Measurements from ENCODE around the gene CYP1B1. TPM values are rescaled to one million over a fixed set of nuclear protein-coding genes. Genes with fewer than 3 reads are reported as not detected.
"Not testable (repeated sequence)": the region's sequence is repeated elsewhere in the genome, so short reads cannot be mapped to it uniquely, and the experiment has no call there.

The CYP1B1 gene
- total RNA-seq, 1 experiment from 2014 or later = 9.8 TPM

DNA sequence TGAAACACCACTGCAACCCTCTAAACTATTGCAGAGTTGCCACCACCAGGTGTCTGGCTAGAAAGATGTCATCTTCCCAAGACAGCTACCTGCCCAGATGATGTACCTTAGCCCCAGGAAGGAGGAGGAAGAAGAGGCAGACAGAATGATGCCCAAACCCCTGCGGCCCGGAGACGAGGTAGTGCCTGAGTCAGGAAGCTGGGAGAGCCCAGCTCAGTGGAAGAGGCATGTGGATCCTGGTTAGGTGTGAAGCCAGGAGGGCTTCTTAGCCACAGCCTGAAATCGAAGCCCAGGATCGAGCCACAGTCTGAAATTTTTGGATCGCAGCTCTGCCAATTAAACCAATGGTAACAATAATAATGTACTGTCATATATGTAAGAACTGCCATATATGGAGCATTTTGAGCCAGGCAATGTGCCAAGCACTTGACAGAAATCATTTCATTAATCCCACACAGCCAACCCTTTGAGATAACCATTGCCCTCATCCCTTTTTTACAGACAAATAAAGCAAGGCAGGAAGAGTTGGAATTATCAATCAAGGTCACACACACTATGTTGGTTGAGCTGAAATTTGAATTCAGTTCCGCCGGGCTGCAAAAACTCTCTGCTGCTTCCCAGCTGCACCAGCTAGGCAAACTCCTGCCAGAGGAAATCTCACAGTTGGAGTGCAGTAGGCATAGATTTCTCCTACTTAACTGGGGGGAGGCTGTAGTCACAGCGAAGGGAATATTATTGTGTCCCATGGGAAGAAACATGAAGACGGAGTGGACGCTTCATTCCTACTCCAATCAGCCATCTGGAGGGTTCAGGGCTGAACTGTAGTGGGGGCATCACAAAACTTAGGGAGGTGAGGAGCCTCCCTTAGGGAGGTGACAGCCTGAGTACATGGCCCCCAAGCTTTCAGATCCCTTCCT, 19.4 kb upstream of the CYP1B1 start:
- no peak for DNase-seq (ENCODE audit: low read depth in 1 of 2, low spot score in 2 of 2)
- H3K9me3 ChIP-seq (replicated peaks) = no peaks in the 10 kb centered on the region
- H3K36me3 ChIP-seq = no peaks in the 10 kb centered on the region
- H3K27ac ChIP-seq = peak overlapping the region; percentile 80
- peaks cover 76% of the 10 kb centered on the region for H3K4me1 ChIP-seq (replicated peaks)
- no peaks in the 10 kb centered on the region for H3K27me3 ChIP-seq (replicated peaks)
- no peak overlapping the region for H3K4me3 ChIP-seq

DNA sequence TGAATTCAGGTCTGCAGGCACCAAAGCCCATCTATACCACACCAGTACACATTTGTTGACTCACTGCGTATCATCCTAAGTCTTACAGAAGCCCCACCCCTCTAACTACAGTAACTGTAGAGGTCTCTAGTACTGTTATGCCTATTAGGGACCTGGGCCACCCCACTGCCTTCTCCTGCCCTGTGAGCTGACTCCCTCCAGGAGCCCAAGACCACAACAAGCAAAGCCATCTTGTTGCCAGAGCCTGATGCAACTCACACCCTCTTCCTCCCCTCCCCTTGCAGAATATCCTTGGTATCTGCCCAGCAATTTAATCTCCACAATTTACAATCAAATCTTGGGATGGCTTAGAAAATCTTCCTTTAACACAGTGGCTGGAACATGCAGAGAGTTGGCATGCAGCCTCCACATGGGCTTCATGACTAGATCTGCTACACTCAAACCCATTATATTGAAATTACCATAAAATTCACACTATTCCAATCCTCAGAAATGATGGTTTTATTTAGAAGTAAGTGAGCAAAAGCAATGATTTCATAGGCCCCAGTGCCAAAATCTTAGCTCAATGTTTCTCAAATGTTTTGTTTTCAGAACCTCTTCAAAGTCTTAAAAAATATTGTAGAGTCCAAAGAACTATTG, 17.7 kb upstream of the CYP1B1 start:
- Histone ChIP-seq H3K27me3 (replicated peaks) (no peaks in the 10 kb centered on the region), H3K36me3 (no peaks in the 10 kb centered on the region), H3K27ac (peak overlapping the region; percentile 67), H3K9me3 (replicated peaks) (no peaks in the 10 kb centered on the region), H3K4me1 (replicated peaks) (peaks cover 70% of the 10 kb centered on the region), H3K4me3 (no peak overlapping the region)
- DNase-seq (ENCODE audit: low read depth in 1 of 2, low spot score in 2 of 2) = peak in 1 of 2 experiments; percentile 37

DNA sequence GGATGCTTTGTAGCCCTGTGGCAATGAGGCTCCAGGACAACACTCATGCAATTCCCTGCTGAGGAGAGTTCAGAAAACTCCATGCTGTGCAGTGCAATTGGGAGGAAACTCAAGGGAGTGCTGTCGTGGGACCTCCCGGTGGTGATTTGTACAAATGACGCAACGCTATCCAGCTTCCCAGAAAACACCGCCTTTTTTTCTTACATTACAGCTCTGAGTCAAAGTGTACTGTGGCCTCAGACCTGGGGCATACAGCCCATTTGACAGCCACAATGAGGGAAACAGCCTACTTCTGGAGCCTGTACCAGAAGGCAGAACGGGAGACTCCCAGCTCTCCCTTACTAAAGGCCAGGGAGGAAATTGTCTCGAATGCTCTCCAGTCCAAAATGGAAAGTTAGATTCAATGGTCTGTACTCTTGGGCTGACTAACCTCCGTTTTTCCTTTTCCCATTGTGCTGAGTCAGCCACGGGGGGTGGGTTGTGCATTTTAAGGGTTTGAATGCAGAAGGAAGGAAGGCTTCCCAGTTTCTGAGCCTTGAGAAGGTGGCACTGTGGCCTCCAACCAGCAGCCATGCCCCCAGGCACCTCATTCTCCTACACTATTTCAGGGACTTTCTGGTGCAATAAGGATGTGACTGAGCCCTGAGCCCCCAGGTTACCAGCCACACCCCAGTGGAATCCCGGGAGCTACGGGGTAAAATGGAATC, 16.4 kb upstream of the CYP1B1 start:
- no peaks in the 10 kb centered on the region for H3K36me3 ChIP-seq
- peak; percentile 59 to 67 for DNase-seq (ENCODE audit: low read depth in 1 of 2, low spot score in 2 of 2)
- peaks cover 57% of the 10 kb centered on the region for H3K4me1 ChIP-seq (replicated peaks)
- no peaks in the 10 kb centered on the region for H3K27me3 ChIP-seq (replicated peaks)
- no peaks in the 10 kb centered on the region for H3K9me3 ChIP-seq (replicated peaks)
- no peak overlapping the region for H3K4me3 ChIP-seq
- peak overlapping the region; percentile 67 for H3K27ac ChIP-seq

DNA sequence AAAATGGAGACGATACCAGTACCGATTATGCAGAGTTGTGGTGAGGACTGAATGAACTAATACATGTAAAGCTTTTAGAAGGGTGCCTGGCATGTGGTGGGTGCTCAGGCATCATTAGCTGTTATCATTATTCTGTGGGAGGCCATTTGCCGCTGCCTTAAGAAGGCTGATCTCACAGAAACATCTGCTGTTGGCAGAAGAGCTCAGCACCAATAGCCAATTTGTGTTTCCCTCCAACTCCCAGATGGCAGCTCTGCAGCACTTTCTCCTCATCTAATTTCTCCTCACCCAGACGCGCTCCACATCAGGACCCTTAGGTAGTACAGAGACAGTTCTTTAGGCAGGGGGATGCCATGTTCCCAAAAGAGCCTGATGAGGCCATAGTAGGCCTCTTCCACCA, 15.8 kb upstream of the CYP1B1 start:
- peaks cover 51% of the 10 kb centered on the region for H3K4me1 ChIP-seq (replicated peaks)
- H3K27ac ChIP-seq = peak overlapping the region; percentile 67
- no peak for DNase-seq (ENCODE audit: low read depth in 1 of 2, low spot score in 2 of 2)
- H3K4me3 ChIP-seq = no peak overlapping the region
- no peaks in the 10 kb centered on the region for H3K27me3 ChIP-seq (replicated peaks)
- H3K9me3 ChIP-seq (replicated peaks) = no peaks in the 10 kb centered on the region
- no peaks in the 10 kb centered on the region for H3K36me3 ChIP-seq

DNA sequence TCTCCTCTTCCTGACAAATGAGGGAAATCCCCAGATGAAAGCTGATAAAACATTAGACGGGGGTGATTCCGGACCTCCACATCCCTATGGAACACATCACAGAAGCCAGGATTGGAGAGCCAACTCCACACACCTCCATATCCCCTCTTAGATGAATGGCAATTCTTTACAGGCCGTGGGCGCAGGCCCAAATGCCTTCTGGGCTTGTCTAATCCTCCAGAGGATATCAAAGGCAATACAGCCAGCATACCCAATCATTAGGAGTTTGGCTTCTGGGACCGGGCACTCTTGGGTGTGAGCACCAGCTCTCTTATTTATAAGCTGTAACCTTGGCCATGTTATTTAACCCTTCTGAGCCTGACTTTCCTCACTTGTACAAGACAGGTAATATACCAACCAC, 15.0 kb upstream of the CYP1B1 start:
- no peak for DNase-seq (ENCODE audit: low read depth in 1 of 2, low spot score in 2 of 2)
- Histone ChIP-seq H3K4me3 (no peak overlapping the region), H3K27me3 (replicated peaks) (no peaks in the 10 kb centered on the region), H3K9me3 (replicated peaks) (no peaks in the 10 kb centered on the region), H3K36me3 (no peaks in the 10 kb centered on the region), H3K27ac (no peak overlapping the region), H3K4me1 (replicated peaks) (peaks cover 43% of the 10 kb centered on the region)

DNA sequence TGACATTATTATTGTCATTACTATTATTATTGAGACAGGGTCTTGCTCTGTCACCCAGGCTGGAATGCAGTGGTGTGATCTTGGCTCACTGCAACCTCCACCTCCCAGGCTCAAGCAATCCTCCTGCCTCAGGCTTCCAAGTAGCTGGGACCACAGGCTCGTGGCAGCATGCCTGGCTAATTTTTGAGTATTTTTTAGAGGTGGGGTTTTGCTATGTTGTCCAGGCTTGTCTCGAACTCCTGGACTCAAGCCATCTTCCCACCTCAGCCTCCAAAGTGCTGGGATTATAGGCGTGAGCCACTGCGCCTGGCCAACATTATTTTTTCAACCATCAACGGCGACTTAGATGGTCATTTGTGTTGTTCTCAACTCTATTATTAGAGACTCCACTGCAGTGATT, 14.3 kb upstream of the CYP1B1 start:
- peaks cover 36% of the 10 kb centered on the region for H3K4me1 ChIP-seq (replicated peaks)
- not testable (repeated sequence) for H3K27me3 ChIP-seq (replicated peaks); H3K36me3 ChIP-seq; H3K4me3 ChIP-seq; DNase-seq (ENCODE audit: low read depth in 1 of 2, low spot score in 2 of 2); H3K27ac ChIP-seq; H3K9me3 ChIP-seq (replicated peaks)

DNA sequence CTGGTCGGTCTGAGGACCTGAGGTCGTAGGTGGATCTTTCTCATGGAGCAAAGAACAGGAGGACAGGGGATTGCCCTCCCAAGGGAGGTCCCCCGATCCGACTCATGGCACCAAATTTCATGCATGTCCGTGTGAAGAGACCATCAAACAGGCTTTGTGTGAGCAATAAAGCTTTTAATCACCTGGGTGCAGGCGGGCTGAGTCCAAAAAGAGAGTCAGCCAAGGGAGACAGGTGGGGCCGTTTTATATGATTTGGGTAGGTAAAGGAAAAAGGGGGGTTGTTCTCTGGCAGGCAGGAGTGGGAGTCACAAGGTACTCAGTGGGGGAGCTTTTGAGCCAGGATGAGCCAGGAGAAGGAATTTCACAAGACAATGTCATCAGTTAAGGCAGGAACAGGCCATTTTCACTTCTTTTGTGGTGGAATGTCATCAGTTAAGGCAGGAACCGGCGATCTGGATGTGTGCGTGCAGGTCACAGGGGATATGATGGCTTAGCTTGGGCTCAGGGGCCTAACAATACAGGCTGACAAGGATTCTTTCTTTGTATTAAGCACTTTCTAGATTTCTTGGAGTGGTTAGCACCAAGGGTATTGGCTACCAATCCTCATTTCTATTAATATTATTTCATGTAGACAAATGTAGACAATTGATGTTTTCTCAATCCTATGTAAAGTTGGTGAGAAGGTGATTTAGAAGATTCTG, 10.2 kb upstream of the CYP1B1 start:
- H3K4me3 ChIP-seq; H3K27ac ChIP-seq; H3K9me3 ChIP-seq (replicated peaks); H3K27me3 ChIP-seq (replicated peaks); H3K4me1 ChIP-seq (replicated peaks); H3K36me3 ChIP-seq; DNase-seq (ENCODE audit: low read depth in 1 of 2, low spot score in 2 of 2): not testable (repeated sequence)

DNA sequence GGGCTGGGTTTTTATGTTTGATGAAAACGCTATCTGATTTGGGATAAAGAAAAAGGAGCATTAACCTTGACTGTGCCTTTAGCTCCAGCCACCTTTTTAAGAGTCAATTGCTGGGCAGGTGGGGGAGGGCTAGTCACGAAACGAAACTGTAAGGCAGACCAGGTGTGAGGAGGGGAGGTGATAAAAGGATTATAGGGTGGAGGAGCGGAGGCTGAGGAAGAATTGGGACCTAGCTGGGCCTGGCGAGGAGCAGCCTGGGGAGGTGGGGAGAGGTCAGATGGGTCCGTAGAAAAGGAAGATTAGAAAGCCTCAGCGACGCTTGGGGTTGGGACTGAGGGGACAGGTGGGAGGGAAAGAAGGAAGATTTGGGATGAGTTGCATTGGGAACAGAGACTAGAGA, 8.6 kb upstream of the CYP1B1 start:
- not testable (repeated sequence) for H3K27ac ChIP-seq; H3K27me3 ChIP-seq (replicated peaks); DNase-seq (ENCODE audit: low read depth in 1 of 2, low spot score in 2 of 2)

DNA sequence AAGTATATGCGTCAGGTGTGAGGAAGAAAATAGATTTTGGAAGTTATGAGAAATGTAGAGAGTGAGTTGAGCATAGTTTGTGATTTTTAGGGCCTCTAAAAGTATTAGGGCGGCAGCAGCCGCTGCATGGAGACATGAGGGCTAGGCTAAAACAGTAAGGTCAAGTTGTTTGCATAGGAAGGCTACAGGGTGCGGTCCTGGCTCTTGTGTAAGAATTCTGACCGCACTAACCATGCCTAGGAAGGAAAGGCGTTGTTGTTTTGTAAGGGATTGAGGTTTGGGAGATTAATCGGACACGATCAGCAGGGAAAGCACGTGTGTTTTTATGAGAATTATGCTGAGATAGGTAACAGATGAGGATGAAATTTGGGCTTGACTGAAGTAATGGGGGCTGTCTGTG, 6.8 kb upstream of the CYP1B1 start:
- not testable (repeated sequence) for H3K27ac ChIP-seq; H3K27me3 ChIP-seq (replicated peaks); H3K36me3 ChIP-seq; H3K9me3 ChIP-seq (replicated peaks); H3K4me3 ChIP-seq; DNase-seq (ENCODE audit: low read depth in 1 of 2, low spot score in 2 of 2)
- H3K4me1 ChIP-seq (replicated peaks) = peaks cover 17% of the 10 kb centered on the region

More for the DNA sequence above, 8.6 kb upstream of the CYP1B1 start:
- H3K4me3 ChIP-seq; H3K9me3 ChIP-seq (replicated peaks); H3K36me3 ChIP-seq; H3K4me1 ChIP-seq (replicated peaks): not testable (repeated sequence)

DNA sequence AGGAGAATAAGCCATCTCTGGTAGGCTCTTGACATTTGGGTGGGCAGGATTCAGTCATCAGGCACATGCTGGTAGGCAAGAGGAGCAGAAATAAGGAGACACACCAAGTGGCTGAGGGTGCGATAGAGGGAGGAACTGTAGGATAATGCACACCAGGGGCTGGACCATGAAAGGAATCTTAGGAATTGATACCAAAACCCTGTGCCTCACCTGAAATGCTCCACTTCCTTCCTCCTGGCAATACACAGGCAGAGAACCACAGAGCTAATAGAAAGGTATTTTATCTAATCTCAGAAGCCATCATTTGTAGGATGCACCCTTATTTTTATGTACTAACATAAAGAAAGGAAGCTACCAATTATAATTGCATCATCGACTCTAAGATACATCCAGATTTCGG, 4.4 kb upstream of the CYP1B1 start:
- no peak for DNase-seq (ENCODE audit: low read depth in 1 of 2, low spot score in 2 of 2)
- 0 out of 2 replicates have a peak, but pooled peaks cover 2% of the 10 kb centered on the region for H3K9me3 ChIP-seq (replicated peaks)
- no peak overlapping the region for H3K4me3 ChIP-seq
- H3K27me3 ChIP-seq (replicated peaks) = no peaks in the 10 kb centered on the region
- no peak overlapping the region for H3K27ac ChIP-seq
- H3K36me3 ChIP-seq = 0 out of 2 replicates have a peak, but pooled peaks cover 2% of the 10 kb centered on the region
- peaks cover 35% of the 10 kb centered on the region for H3K4me1 ChIP-seq (replicated peaks)

DNA sequence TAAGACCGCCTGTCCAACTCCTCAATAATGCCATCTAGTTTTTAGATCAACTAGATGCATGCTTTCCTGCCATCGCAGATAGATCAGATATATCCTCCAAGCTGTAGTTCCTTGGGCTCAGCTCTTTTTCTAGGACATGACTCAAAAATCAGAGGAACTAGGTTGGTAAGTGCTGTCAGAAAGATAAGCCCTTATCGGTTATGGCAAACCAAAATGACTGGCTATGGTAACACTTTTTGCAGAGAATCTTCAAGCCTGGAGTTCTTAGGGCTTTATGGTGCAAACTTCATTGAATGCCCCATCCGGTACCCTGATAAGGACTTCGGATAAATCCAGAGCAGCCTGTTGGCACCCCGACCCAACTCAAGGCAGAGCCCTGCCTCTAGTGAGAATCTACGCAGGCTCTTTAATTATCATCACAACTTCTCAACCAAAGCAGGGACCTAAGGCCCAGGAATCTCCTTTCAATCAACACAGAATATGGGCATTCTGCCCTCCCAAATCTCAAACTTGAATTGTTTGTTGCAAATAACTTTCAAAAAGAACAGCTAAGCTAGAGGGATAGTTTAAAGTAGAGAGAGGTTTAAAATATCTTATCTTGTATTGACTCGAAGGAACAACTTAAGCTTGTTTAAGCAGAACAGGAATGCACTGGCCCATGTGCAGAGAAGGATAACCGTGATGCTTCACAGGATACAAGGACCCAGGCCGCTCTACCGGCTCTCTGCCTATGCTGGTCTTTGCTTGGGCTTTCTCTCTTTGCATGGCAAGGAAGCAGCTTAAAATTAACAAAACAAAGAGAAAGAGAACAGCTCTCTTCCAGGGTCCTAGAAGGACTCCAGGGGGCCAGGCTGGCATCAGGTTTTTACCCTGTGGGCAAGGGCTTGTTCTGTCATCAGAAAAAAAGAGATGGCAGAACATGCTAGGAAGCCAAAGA, 3.4 kb upstream of the CYP1B1 start:
- Histone ChIP-seq H3K27me3 (replicated peaks) (no peaks in the 10 kb centered on the region), H3K9me3 (replicated peaks) (0 out of 2 replicates have a peak, but pooled peaks cover 9% of the 10 kb centered on the region), H3K36me3 (peaks cover 3% of the 10 kb centered on the region; the same call in 1 of the 2 replicates), H3K4me1 (replicated peaks) (peaks cover 43% of the 10 kb centered on the region), H3K27ac (no peak overlapping the region), H3K4me3 (no peak overlapping the region)
- no peak for DNase-seq (ENCODE audit: low read depth in 1 of 2, low spot score in 2 of 2)

DNA sequence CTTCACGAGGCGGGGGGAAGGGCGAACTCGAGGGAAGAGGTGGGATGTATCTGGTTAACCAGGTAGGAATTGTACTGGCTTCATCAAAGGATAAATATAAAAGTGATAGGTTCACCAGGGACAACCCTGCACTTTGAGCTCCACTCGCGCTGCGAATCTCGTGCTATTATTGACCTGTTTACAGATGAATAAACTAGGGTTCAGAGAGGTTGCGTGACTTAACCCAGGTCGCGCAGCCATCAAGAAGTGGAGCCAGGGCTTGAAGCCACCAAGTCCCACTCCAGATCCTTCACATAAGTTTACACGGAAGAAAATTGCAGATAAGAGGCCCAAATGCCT, 1.4 kb upstream of the CYP1B1 start:
- peaks cover 43% of the 10 kb centered on the region for H3K4me1 ChIP-seq (replicated peaks)
- DNase-seq (ENCODE audit: low read depth in 1 of 2, low spot score in 2 of 2) = no peak
- peak overlapping the region; percentile 33 for H3K4me3 ChIP-seq
- H3K27ac ChIP-seq = peak overlapping the region; percentile 78
- 0 out of 2 replicates have a peak, but pooled peaks cover 9% of the 10 kb centered on the region for H3K9me3 ChIP-seq (replicated peaks)
- peaks cover 7% of the 10 kb centered on the region; the same call in 1 of the 2 replicates for H3K36me3 ChIP-seq
- H3K27me3 ChIP-seq (replicated peaks) = no peaks in the 10 kb centered on the region

Data from SJSA1 (cell line).